Kidney (tissue), 14 donors: Measurements from ENCODE around the gene SLC4A2. TPM values are rescaled to one million over a fixed set of nuclear protein-coding genes. Genes with fewer than 3 reads are reported as not detected.

Source experiments
- DNase-seq, 5 donors: peaks; one replicate each; pipeline ENCODE4 v3.0.0-alpha.2; 2013 to 2020
- FAIRE-seq: peaks from 2 replicates; lab custom pipeline; 2012; peaks lifted over from hg19 to GRCh38; lab: Jason Lieb, UNC
- H3K27ac ChIP-seq, 2 donors: one replicate each; pipeline ENCODE4 v1.7.0; 2013; ENCODE audit warnings: low read depth in 2 of 2, low read length in 2 of 2, inconsistent platforms in 1 of 2
- H3K27me3 ChIP-seq: one replicate; pipeline ENCODE4 v1.7.1; 2013; ENCODE audit warnings: low read length, inconsistent platforms; ENCODE audit not compliant: control insufficient read depth, insufficient read depth
- H3K36me3 ChIP-seq, 3 donors: one replicate each; pipeline versions ENCODE4 v1.7.0 to v1.7.1; 2013; ENCODE audit warnings: low read length in 3 of 3, control low read depth in 1 of 3, inconsistent platforms in 1 of 3; ENCODE audit not compliant: insufficient read depth in 3 of 3, control insufficient read depth in 2 of 3
- H3K4me1 ChIP-seq, 3 donors: one replicate each; pipeline versions ENCODE4 v1.7.0 to v1.7.1; 2013; ENCODE audit warnings: low read length in 3 of 3, inconsistent platforms in 1 of 3, low read depth in 1 of 3; ENCODE audit not compliant: control insufficient read depth in 2 of 3, insufficient read depth in 2 of 3
- H3K4me3 ChIP-seq, 3 donors: one replicate each; pipeline versions ENCODE4 v1.7.0 to v1.8.1; 2013; ENCODE audit warnings: low read length in 3 of 3, control low read depth in 1 of 3, inconsistent platforms in 1 of 3
- H3K9ac ChIP-seq, 3 donors: one replicate each; pipeline versions ENCODE4 v1.7.0 to v1.7.1; 2013; ENCODE audit warnings: low read length in 3 of 3, control low read depth in 1 of 3, inconsistent platforms in 1 of 3
- H3K9me3 ChIP-seq, 3 donors: one replicate each; pipeline versions ENCODE4 v1.7.0 to v1.7.1; 2013; ENCODE audit warnings: low read length in 3 of 3, control low read depth in 1 of 3, inconsistent platforms in 1 of 3; ENCODE audit not compliant: control insufficient read depth in 2 of 3, insufficient read depth in 1 of 3
- intact Hi-C: fragments of 100-400 bp; cut with DNase I; formaldehyde crosslinking; loops from one replicate; pipeline ENCODE4 v1.11.1; 2022
- polyA plus RNA-seq: library from polyadenylated mRNA; stranded (reverse); fragments of 350-450 nt; fragmentation: Illumina TruSeq; extraction: RNeasy Lipid Tissue Mini Kit (QIAGEN cat#74804); gene quantifications from one replicate; pipeline ENCODE4 v1.2.3, GENCODE V29; 2014; ENCODE audit warnings: low read depth, low replicate concordance; ENCODE audit not compliant: insufficient read depth
- total RNA-seq: library from RNA; stranded (reverse); fragmentation: NEBNext Ultra II Directional; extraction: Animal tissue kit (Norgen Biotek cat#: 25700); gene quantifications from one replicate; pipeline ENCODE4 v1.2.1, GENCODE V29; 2021
- TF ChIP-seq, protein P1 (sequence below): IDR thresholded peaks from 3 replicates; pipeline ENCODE4 v1.5.1; 2012; ENCODE audit warnings: mild to moderate bottlenecking, moderate library complexity, borderline replicate concordance; ENCODE audit not compliant: insufficient read depth; ENCODE audit errors: extremely low read depth
- donor health status: control.
- donor health status: control.
- donor health status: control.
- donor health status: control.
- donor health status: control.
- donor health status: DM: yes; HTN: yes; CAD: no.
- donor health status: Normal renal cell carcinoma (clear cell type).

The SLC4A2 gene
- total and polyA plus RNA-seq, 2 donors from 2014 or later = 104 to 150 TPM

DNA sequence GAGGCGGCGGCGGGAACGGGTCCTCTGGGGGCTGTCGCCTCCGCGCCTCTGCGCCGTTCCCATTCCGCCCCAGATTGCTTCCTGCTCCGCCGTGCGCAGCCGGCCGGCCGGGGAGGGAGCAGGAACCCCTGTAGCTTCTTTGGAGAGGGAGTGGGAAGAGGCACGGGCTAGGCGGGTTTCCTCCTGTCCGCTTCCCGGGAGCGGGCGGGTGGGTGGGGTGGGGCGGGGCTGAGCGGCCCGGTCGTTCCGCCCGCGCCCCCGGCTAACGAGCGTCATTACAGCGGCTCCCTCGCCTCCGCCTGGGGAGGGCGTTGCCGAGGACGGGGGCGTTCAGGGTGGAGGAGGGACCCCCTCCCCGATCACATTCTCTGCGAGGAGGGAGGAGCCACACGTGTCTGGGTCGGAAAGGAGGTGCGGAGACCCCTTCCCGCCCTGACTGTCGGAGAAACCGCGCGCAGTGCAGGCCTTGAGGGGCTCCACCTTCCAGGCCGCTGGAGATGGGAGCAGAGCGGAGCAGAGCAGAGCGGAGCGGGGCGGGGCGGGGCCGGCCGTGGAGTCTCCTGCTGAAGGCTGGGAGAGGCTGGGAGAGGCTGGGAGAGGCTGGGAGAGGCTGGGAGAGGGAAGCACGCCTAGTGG is 66.6 kb downstream of the SLC4A2 start:
- DNase-seq = peak in 3 of 5 donors; percentile 52 to 75 (median 64)

More for the DNA sequence above, 66.6 kb downstream of the SLC4A2 start:
- intact Hi-C loops = no loop called here
- Histone ChIP-seq H3K9me3 (no peaks in the 10 kb centered on the region), H3K4me3 (peak overlapping the region in 2 of 3 donors; percentile 12 to 46), H3K27me3 (no peaks in the 10 kb centered on the region), H3K27ac (no peak overlapping the region), H3K9ac (no peak overlapping the region), H3K36me3 (peaks cover 0 to 23% (median 13%) of the 10 kb centered on the region in 3 donors), H3K4me1 (peaks cover 0 to 5% (median 0%) of the 10 kb centered on the region in 3 donors)
- TF ChIP-seq, protein P1, sequence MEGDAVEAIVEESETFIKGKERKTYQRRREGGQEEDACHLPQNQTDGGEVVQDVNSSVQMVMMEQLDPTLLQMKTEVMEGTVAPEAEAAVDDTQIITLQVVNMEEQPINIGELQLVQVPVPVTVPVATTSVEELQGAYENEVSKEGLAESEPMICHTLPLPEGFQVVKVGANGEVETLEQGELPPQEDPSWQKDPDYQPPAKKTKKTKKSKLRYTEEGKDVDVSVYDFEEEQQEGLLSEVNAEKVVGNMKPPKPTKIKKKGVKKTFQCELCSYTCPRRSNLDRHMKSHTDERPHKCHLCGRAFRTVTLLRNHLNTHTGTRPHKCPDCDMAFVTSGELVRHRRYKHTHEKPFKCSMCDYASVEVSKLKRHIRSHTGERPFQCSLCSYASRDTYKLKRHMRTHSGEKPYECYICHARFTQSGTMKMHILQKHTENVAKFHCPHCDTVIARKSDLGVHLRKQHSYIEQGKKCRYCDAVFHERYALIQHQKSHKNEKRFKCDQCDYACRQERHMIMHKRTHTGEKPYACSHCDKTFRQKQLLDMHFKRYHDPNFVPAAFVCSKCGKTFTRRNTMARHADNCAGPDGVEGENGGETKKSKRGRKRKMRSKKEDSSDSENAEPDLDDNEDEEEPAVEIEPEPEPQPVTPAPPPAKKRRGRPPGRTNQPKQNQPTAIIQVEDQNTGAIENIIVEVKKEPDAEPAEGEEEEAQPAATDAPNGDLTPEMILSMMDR = no peak
- FAIRE-seq = no peak

Other genes with a start within 250 kb of the SLC4A2 start
- 170 TPM for gene AOC1, start 207.1 kb upstream of the SLC4A2 start, total RNA-seq
- 99.1 TPM for gene AOC1, start 207.1 kb upstream of the SLC4A2 start, polyA plus RNA-seq
- 1.3 TPM for gene KCNH2, start 81.3 kb upstream of the SLC4A2 start, total RNA-seq
- 1.5 TPM for gene KCNH2, start 81.3 kb upstream of the SLC4A2 start, polyA plus RNA-seq
- gene NOS3, start 68.6 kb upstream of the SLC4A2 start, total RNA-seq = 51.7 TPM
- gene NOS3, start 68.6 kb upstream of the SLC4A2 start, polyA plus RNA-seq = 9.3 TPM
- 0.19 TPM for gene ATG9B, start 35.1 kb upstream of the SLC4A2 start, total RNA-seq
- 0.19 TPM for gene ATG9B, start 35.1 kb upstream of the SLC4A2 start, polyA plus RNA-seq
- gene ABCB8, start 31.1 kb upstream of the SLC4A2 start, total RNA-seq = 36.0 TPM
- 34.3 TPM for gene ABCB8, start 31.1 kb upstream of the SLC4A2 start, polyA plus RNA-seq
- gene ASIC3, start 11.1 kb upstream of the SLC4A2 start, total RNA-seq = 1.9 TPM
- 3.1 TPM for gene ASIC3, start 11.1 kb upstream of the SLC4A2 start, polyA plus RNA-seq
- 9.1 TPM for gene CDK5, start 1.7 kb upstream of the SLC4A2 start, total RNA-seq
- gene CDK5, start 1.7 kb upstream of the SLC4A2 start, polyA plus RNA-seq = 21.5 TPM
- gene FASTK, start 21.2 kb downstream of the SLC4A2 start, total RNA-seq = 71.2 TPM
- gene FASTK, start 21.2 kb downstream of the SLC4A2 start, polyA plus RNA-seq = 116 TPM
- gene TMUB1, start 23.9 kb downstream of the SLC4A2 start, total RNA-seq = 36.9 TPM
- 79.9 TPM for gene TMUB1, start 23.9 kb downstream of the SLC4A2 start, polyA plus RNA-seq
- 64.4 TPM for gene AGAP3, start 26.9 kb downstream of the SLC4A2 start, total RNA-seq
- 35.8 TPM for gene AGAP3, start 26.9 kb downstream of the SLC4A2 start, polyA plus RNA-seq
- not detected for gene GBX1, start 108.1 kb downstream of the SLC4A2 start, total RNA-seq
- not detected for gene GBX1, start 108.1 kb downstream of the SLC4A2 start, polyA plus RNA-seq
- gene ASB10, start 127.7 kb downstream of the SLC4A2 start, total RNA-seq = not detected
- 0.22 TPM for gene ASB10, start 127.7 kb downstream of the SLC4A2 start, polyA plus RNA-seq
- not detected for gene H2BK1, start 150.9 kb downstream of the SLC4A2 start, total RNA-seq
- gene H2BK1, start 150.9 kb downstream of the SLC4A2 start, polyA plus RNA-seq = not detected
- gene ABCF2, start 167.6 kb downstream of the SLC4A2 start, total RNA-seq = 30.8 TPM
- 22.5 TPM for gene ABCF2, start 167.6 kb downstream of the SLC4A2 start, polyA plus RNA-seq
- gene CHPF2, start 172.9 kb downstream of the SLC4A2 start, total RNA-seq = 45.2 TPM
- 15.6 TPM for gene CHPF2, start 172.9 kb downstream of the SLC4A2 start, polyA plus RNA-seq
- 52.5 TPM for gene SMARCD3, start 189.1 kb downstream of the SLC4A2 start, total RNA-seq
- 46.4 TPM for gene SMARCD3, start 189.1 kb downstream of the SLC4A2 start, polyA plus RNA-seq